ENCODE data around the gene TBPL1. TPM values are rescaled to one million over a fixed set of nuclear protein-coding genes. Genes with fewer than 3 reads are reported as not detected.
A peak's percentile ranks its signal among the peaks of the same experiment; 100 is the strongest.

Gene TBPL1
- total and polyA plus RNA-seq, 9 of the 15 experiments (the other 6 are each of a cell fraction or from before 2014, with no cell fraction given), result 78.1 to 152 (median 107) TPM

GRCh38 chr6:134010400-134010799 is 57.4 kb downstream of the TBPL1 start:
- WGBS (ENCODE audit: insufficient coverage, low coverage, missing lambda C conversion rate), result 66% methylated on average over 8 of the region's 8 CpGs
- Histone ChIP-seq H4K20me1 (replicated peaks; ENCODE audit: control insufficient read depth, insufficient read depth, low read length) (no peaks in the 10 kb centered on the region), H3K36me3 (ENCODE audit: control insufficient read depth, insufficient read depth, low read length) (no peaks in the 10 kb centered on the region), H3K79me2 (ENCODE audit: control insufficient read depth, insufficient read depth, low read length) (no peaks in the 10 kb centered on the region), H2AFZ (ENCODE audit: low read depth, low read length) (no peak overlapping the region; the same call in 1 of the 2 replicates), H3K9me3 (replicated peaks; ENCODE audit: control insufficient read depth, insufficient read depth, low read depth, low read length) (no peaks in the 10 kb centered on the region), H3K4me3 (no peak overlapping the region), H3K4me2 (ENCODE audit: insufficient read depth, low read length) (no peak overlapping the region), H3K27ac (ENCODE audit: extremely low read depth, low read depth, low read length) (no peak overlapping the region), H3K27me3 (ENCODE audit: control insufficient read depth in 2 of 2, insufficient read depth in 2 of 2, low read length in 2 of 2) (no peaks in the 10 kb centered on the region), H3K9ac (ENCODE audit: insufficient read depth in 1 of 2, low read depth in 2 of 2, low read length in 2 of 2) (no peak overlapping the region), H3K4me1 (replicated peaks in 1 of 2; ENCODE audit: control insufficient read depth in 2 of 2, insufficient read depth in 2 of 2, low read length in 2 of 2) (peaks cover 0 to 3% of the 10 kb centered on the region in 2 experiments; a peak in 1 of 5 replicates), H3K9me1 (ENCODE audit: control insufficient read depth, insufficient read depth, low read length) (no peaks in the 10 kb centered on the region)
- in situ Hi-C loops (cut with MboI), result no loop called here
- DNase-seq (ENCODE audit: extremely low read depth in 1 of 4, low spot score in 3 of 4) (no peak), FAIRE-seq (no peak), ATAC-seq (no peak; the same call in 2 of the 3 replicates)
- CTCF ChIA-PET (ENCODE audit: low intra/inter-chr PET ratio), result no interaction called here
- no TSS peak for BruUV-seq (replicated peaks)
- intact Hi-C loops (cut with micrococcal nuclease), result no loop called here
- POLR2A ChIA-PET, result interaction anchor here (0.6 to 2.1 kb wide), 2 partner anchors 9 to 19 kb away, joined by 4 to 6 read pairs; no protein-coding TSS in a partner anchor
- TF ChIP-seq MAZ (CRISPR knock-in tag; conservative IDR thresholded peaks at IDR 0.05 in 1 of 2, IDR thresholded peaks at IDR 0.05 in 1 of 2), result no peak
- peak; percentile 44 for TF ChIP-seq MEIS2 (IDR thresholded peaks at IDR 0.05; ENCODE audit: partially characterized antibody)
- TF ChIP-seq CEBPB (tag; IDR thresholded peaks at IDR 0.05), result peak; percentile 60

GRCh38 chr6:134010974-134011373 is 58.0 kb downstream of the TBPL1 start:
- Histone ChIP-seq H3K27ac (ENCODE audit: extremely low read depth, low read depth, low read length) (no peak overlapping the region), H3K9me1 (ENCODE audit: control insufficient read depth, insufficient read depth, low read length) (no peaks in the 10 kb centered on the region), H3K79me2 (ENCODE audit: control insufficient read depth, insufficient read depth, low read length) (no peaks in the 10 kb centered on the region), H3K4me3 (no peak overlapping the region), H3K9ac (ENCODE audit: insufficient read depth in 1 of 2, low read depth in 2 of 2, low read length in 2 of 2) (no peak overlapping the region), H3K27me3 (ENCODE audit: control insufficient read depth in 2 of 2, insufficient read depth in 2 of 2, low read length in 2 of 2) (no peaks in the 10 kb centered on the region), H3K4me1 (replicated peaks in 1 of 2; ENCODE audit: control insufficient read depth in 2 of 2, insufficient read depth in 2 of 2, low read length in 2 of 2) (peaks cover 0 to 3% of the 10 kb centered on the region in 2 experiments; a peak in 1 of 5 replicates), H2AFZ (ENCODE audit: low read depth, low read length) (no peak overlapping the region; the same call in 1 of the 2 replicates), H3K36me3 (ENCODE audit: control insufficient read depth, insufficient read depth, low read length) (no peaks in the 10 kb centered on the region), H4K20me1 (replicated peaks; ENCODE audit: control insufficient read depth, insufficient read depth, low read length) (no peaks in the 10 kb centered on the region), H3K9me3 (replicated peaks; ENCODE audit: control insufficient read depth, insufficient read depth, low read depth, low read length) (no peaks in the 10 kb centered on the region), H3K4me2 (ENCODE audit: insufficient read depth, low read length) (no peak overlapping the region)
- ChIA-PET POLR2A (interaction anchor here (2.1 kb wide), 1 partner anchor 10 kb away, joined by 6 read pairs; no protein-coding TSS in a partner anchor), CTCF (ENCODE audit: low intra/inter-chr PET ratio) (no interaction called here)
- BruUV-seq (replicated peaks), result no TSS peak
- intact Hi-C loops (cut with micrococcal nuclease), result no loop called here
- in situ Hi-C loops (cut with MboI), result no loop called here
- no peak for DNase-seq (ENCODE audit: extremely low read depth in 1 of 4, low spot score in 3 of 4)
- FAIRE-seq, result no peak
- ATAC-seq, result no peak
- 45% methylated on average over 2 of the region's 2 CpGs for WGBS (ENCODE audit: insufficient coverage, low coverage, missing lambda C conversion rate)
- TF ChIP-seq BRD4 (IDR thresholded peaks at IDR 0.05), result no peak
- no peak for TF ChIP-seq SAFB (IDR thresholded peaks at IDR 0.05; ENCODE audit: borderline replicate concordance, low read depth, low read length)
- TF ChIP-seq ESRRB (CRISPR knock-in tag; IDR thresholded peaks at IDR 0.05; ENCODE audit: borderline replicate concordance), result no peak
- TF ChIP-seq GABPB2 (CRISPR knock-in tag; conservative IDR thresholded peaks at IDR 0.05), result no peak
- TF ChIP-seq MBD1 (CRISPR knock-in tag; IDR thresholded peaks at IDR 0.05), result no peak
- no peak for TF ChIP-seq CHD4 (IDR thresholded peaks at IDR 0.05; ENCODE audit: insufficient read depth, insufficient replicate concordance, low read depth, low read length, poor library complexity, severe bottlenecking)
- TF ChIP-seq IFI16 (CRISPR knock-in tag; IDR thresholded peaks at IDR 0.05), result no peak
- no peak for TF ChIP-seq MCM3 (IDR thresholded peaks at IDR 0.05)
- no peak for TF ChIP-seq SMARCC2 (IDR thresholded peaks at IDR 0.05; ENCODE audit: low read depth)

Measured in K562 (cell line).